Keratinocyte (primary cell): ENCODE results near the gene PCDH15. TPM values are rescaled to one million over a fixed set of nuclear protein-coding genes. Genes with fewer than 3 reads are reported as not detected.

Experiments used
- DNase-seq: peaks from one replicate; pipeline ENCODE4 v3.0.0-alpha.2; 2011; ENCODE audit warnings: low read depth, missing footprints, low spot score
- FAIRE-seq: peaks from 2 replicates; lab custom pipeline; 2011; peaks lifted over from hg19 to GRCh38; lab: Jason Lieb, UNC
- H2AFZ ChIP-seq: 2 replicates; pipeline ENCODE4 v1.6.0; 2012; ENCODE audit warnings: low read length, control low read depth, inconsistent platforms; ENCODE audit not compliant: control insufficient read depth
- H3K27ac ChIP-seq: 2 replicates; pipeline ENCODE4 v1.5.1; 2011; ENCODE audit warnings: low read length; ENCODE audit not compliant: control insufficient read depth, insufficient read depth
- H3K27me3 ChIP-seq: 3 replicates; pipeline ENCODE4 v1.6.0; 2011; ENCODE audit warnings: low read length; ENCODE audit not compliant: control insufficient read depth, insufficient read depth; ENCODE audit errors: extremely low read depth
- H3K36me3 ChIP-seq, 2 experiments: 2 replicates in 1 of 2; 3 replicates in 1 of 2; pipeline ENCODE4 v1.5.1; 2011; ENCODE audit warnings: low read length in 2 of 2, mild to moderate bottlenecking in 1 of 2; ENCODE audit not compliant: control insufficient read depth in 2 of 2, insufficient read depth in 2 of 2; ENCODE audit errors: extremely low read depth in 1 of 2
- H3K4me1 ChIP-seq: 3 replicates; pipeline ENCODE4 v1.5.1; 2011; ENCODE audit warnings: low read length; ENCODE audit not compliant: control insufficient read depth, insufficient read depth; ENCODE audit errors: extremely low read depth
- H3K4me2 ChIP-seq: 3 replicates; pipeline ENCODE4 v1.6.0; 2011; ENCODE audit warnings: low read depth, low read length; ENCODE audit not compliant: control insufficient read depth, insufficient read depth; ENCODE audit errors: extremely low read depth
- H3K4me3 ChIP-seq, 3 experiments: fragments of 200-600 bp in 1 of 3; sonication (generic) in 1 of 3; 2 replicates in 2 of 3; 3 replicates in 1 of 3; pipeline ENCODE4 v1.5.1; 2011 to 2016; ENCODE audit warnings: low read length in 3 of 3, mild to moderate bottlenecking in 3 of 3, control low read depth in 2 of 3, inconsistent platforms in 1 of 3, low read depth in 1 of 3, mixed read lengths in 1 of 3, mixed run types in 1 of 3, moderate library complexity in 1 of 3; ENCODE audit not compliant: control insufficient read depth in 2 of 3, insufficient read depth in 2 of 3; ENCODE audit errors: extremely low read depth in 1 of 3
- H3K79me2 ChIP-seq: 2 replicates; pipeline ENCODE4 v1.6.0; 2012; ENCODE audit warnings: low read length; ENCODE audit not compliant: control insufficient read depth, insufficient read depth
- H3K9ac ChIP-seq: 3 replicates; pipeline ENCODE4 v1.6.0; 2011; ENCODE audit warnings: low read length; ENCODE audit not compliant: control insufficient read depth, insufficient read depth; ENCODE audit errors: extremely low read depth
- H3K9me1 ChIP-seq: 3 replicates; pipeline ENCODE4 v1.6.0; 2011; ENCODE audit warnings: low read length; ENCODE audit not compliant: control insufficient read depth, insufficient read depth; ENCODE audit errors: extremely low read depth
- H3K9me3 ChIP-seq: 2 replicates; pipeline ENCODE4 v1.5.1; 2012; ENCODE audit warnings: low read depth, low read length; ENCODE audit not compliant: control insufficient read depth
- H4K20me1 ChIP-seq: 3 replicates; pipeline ENCODE4 v1.6.0; 2011; ENCODE audit warnings: low read length; ENCODE audit not compliant: control insufficient read depth, insufficient read depth; ENCODE audit errors: extremely low read depth
- CTCF ChIP-seq, 3 experiments: IDR thresholded peaks in 1 of 3; conservative IDR thresholded peaks in 1 of 3; optimal IDR thresholded peaks in 1 of 3; 2 replicates in 2 of 3; 3 replicates in 1 of 3; pipeline versions ENCODE3 to v1.5.1; 2011; ENCODE audit warnings: low read length in 3 of 3, mild to moderate bottlenecking in 3 of 3, moderate library complexity in 2 of 3, control low read depth in 1 of 3, inconsistent platforms in 1 of 3; ENCODE audit not compliant: insufficient read depth in 2 of 3; ENCODE audit errors: extremely low read depth in 1 of 3
- EZH2 ChIP-seq: IDR thresholded peaks from one replicate; pipeline ENCODE4 v1.6.1; 2012; ENCODE audit warnings: inconsistent platforms, mild to moderate bottlenecking, low read length, moderate library complexity
- dilution Hi-C: fragments of 300-500 bp; cut with MboI; formaldehyde crosslinking; loops from one replicate; pipeline ENCODE4 v1.7.0; 2020; ENCODE audit warnings: low sequenced_read_pairs; ENCODE audit not compliant: extremely low pct_ligation_motif_present
- polyA plus RNA-seq, 5 experiments: library from polyadenylated mRNA; depleted of rRNA in 3 of 5; stranded (reverse) in 3 of 5; stranded (forward) in 1 of 5; unstranded in 1 of 5; fragments of >200 nt; gene quantifications; 1 replicate in 1 of 5; 2 replicates in 3 of 5; 3 replicates in 1 of 5; pipeline versions ENCODE4 v1.2.1 to v1.2.3, GENCODE V29; 2011 to 2012; ENCODE audit warnings: missing spikeins in 2 of 5, low read depth in 1 of 5, low replicate concordance in 1 of 5

The PCDH15 gene
- polyA plus RNA-seq, 1 donor (not counting 4 experiments of a cell fraction or from before 2014, with no cell fraction given): not detected

- dilution Hi-C loops: no loop called here
- H3K36me3 ChIP-seq: no peaks in the 10 kb centered on the region
- H3K9ac ChIP-seq: no peak overlapping the region
- H3K9me3 ChIP-seq: no peaks in the 10 kb centered on the region
- H3K4me2 ChIP-seq: no peak overlapping the region
- H3K27me3 ChIP-seq: no peaks in the 10 kb centered on the region
- no peaks in the 10 kb centered on the region for H3K4me1 ChIP-seq
- no peak overlapping the region for H3K27ac ChIP-seq
- H3K79me2 ChIP-seq: no peaks in the 10 kb centered on the region
- no peaks in the 10 kb centered on the region for H4K20me1 ChIP-seq
- FAIRE-seq: no peak
- DNase-seq: no peak
- no peak overlapping the region for H3K4me3 ChIP-seq
- H3K9me1 ChIP-seq: no peaks in the 10 kb centered on the region
- no peak overlapping the region for H2AFZ ChIP-seq
- TF ChIP-seq CTCF (optimal IDR thresholded peaks at IDR 0.05 in 1 of 3, IDR thresholded peaks at IDR 0.05 in 1 of 3, conservative IDR thresholded peaks at IDR 0.05 in 1 of 3; ENCODE audit: extremely low read depth in 1 of 3, insufficient read depth in 2 of 3, low read length in 3 of 3) (no peak), EZH2 (no peak)
These were observed 692.1 kb downstream of the PCDH15 start for GRCh38 chr10:54108961-54109360.

DNA sequence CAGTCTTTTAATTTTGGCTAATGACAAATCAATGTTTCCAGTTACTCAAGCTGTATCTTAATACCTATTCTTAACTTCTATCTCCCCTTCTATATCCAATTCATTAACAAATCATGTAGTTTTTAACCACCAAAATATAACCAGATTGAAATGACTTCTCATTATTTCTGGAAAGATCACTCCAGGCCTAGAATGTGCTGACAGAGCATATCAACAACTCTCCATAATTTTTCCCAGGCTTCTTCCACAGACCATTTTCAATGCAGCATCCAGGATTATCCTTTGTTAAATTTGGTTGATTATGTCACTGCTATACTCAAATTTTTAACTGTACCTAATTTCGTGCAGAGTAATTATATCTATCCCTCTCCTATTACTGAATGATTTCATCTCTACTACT is 704.1 kb downstream of the PCDH15 start:
- dilution Hi-C loops: no loop called here
- Histone ChIP-seq H3K27ac (no peak overlapping the region), H4K20me1 (no peaks in the 10 kb centered on the region), H3K9me3 (no peaks in the 10 kb centered on the region), H3K4me1 (no peaks in the 10 kb centered on the region), H3K9me1 (no peaks in the 10 kb centered on the region), H2AFZ (no peak overlapping the region), H3K4me2 (no peak overlapping the region), H3K79me2 (no peaks in the 10 kb centered on the region), H3K27me3 (no peaks in the 10 kb centered on the region), H3K36me3 (no peaks in the 10 kb centered on the region), H3K4me3 (no peak overlapping the region), H3K9ac (no peak overlapping the region)
- DNase-seq (no peak), FAIRE-seq (no peak)
- TF ChIP-seq CTCF (optimal IDR thresholded peaks at IDR 0.05 in 1 of 3, IDR thresholded peaks at IDR 0.05 in 1 of 3, conservative IDR thresholded peaks at IDR 0.05 in 1 of 3; ENCODE audit: extremely low read depth in 1 of 3, insufficient read depth in 2 of 3, low read length in 3 of 3) (no peak), EZH2 (no peak)
